Heart left ventricle (tissue), 13 donors: Measurements from ENCODE around the gene CLDN6.

Experiments used
- POLR2A ChIP-seq, 2 donors: fragments of 450-650 bp; IDR thresholded peaks; one replicate each; pipeline ENCODE4 v1.6.1; 2017; ENCODE audit warnings: antibody characterized with exemption in 2 of 2, mild to moderate bottlenecking in 2 of 2, moderate library complexity in 2 of 2
- TF ChIP-seq, protein P1 (sequence below), 12 donors: fragments of 200-600 bp; sonication (generic) in 4 of 12; IDR thresholded peaks; one replicate each; pipeline versions ENCODE4 v1.5.0 to v1.8.0; 2018 to 2022; ENCODE audit warnings: antibody characterized with exemption in 12 of 12, mild to moderate bottlenecking in 5 of 12
- donor health status: ischemic (EF 13 %, LVEDD 7.1; RV severe dilation, severe dysfunction).
- donor health status: DM: no; HTN: yes; CAD: no.
- donor health status: DM: no; HTN: no; CAD: no.
- donor health status: ischemic (EF 25% LVEDD 6.9; RV normal size, moderate dysfunction).
- donor health status: ischemic (EF 25% LVEDD 5.7; RV mildly dilated, moderate dysfunction).
- donor health status: ischemic (EF 35%, LVEDD 5.7; RV mildly dilated, moderate dysfunction).
- donor health status: nonischemic (EF 11% LVEDD 7.7; RV severe dilation, severe dysfunction).
- donor health status: DM: yes; HTN: yes; CAD: no.
- donor health status: PGD.
- donor health status: ischemic (EF 29% LVEDD 5.4; RV normal size, mild dysfunction).
- donor health status: nonischemic (EF 23%, LVEDD 6.1; RV moderate dilation, normal function).

DNA sequence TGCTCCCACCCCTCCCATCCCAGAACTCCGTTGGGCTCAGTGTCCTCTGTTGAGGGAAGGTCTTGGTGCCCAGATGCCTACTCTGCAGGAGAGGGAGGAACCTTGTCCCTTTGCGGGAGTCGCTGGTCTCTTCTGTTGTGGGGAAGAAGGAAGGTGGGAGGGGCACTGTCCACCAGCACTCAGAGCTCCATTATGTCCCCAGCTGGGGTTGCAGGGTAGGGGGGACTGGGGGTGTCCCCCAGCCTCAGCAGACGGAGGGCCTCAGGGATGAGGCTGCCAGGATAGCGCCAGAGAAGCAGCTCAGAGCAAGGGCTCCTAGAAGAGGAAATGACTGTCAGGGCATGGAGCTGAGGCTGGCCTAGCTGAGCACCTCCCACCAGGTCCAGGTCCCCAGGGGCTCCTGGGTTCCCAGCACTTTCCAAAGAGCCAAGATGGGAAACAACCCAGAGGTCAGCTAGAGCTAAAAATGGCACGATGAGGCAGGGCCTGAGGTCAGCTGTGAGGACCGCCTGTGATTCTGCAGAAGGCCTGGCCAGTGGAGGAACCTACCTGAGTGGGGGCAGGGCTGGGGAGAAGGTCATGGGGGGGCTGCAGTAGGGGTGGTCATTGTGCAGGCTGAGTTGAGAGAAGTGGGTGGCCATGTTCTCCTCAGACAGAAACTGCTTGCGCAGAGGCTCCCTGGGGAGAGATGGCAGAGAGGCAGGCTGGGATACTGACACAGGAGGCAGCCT, 4.9 kb upstream of the CLDN6 start:
- TF ChIP-seq, protein P1, sequence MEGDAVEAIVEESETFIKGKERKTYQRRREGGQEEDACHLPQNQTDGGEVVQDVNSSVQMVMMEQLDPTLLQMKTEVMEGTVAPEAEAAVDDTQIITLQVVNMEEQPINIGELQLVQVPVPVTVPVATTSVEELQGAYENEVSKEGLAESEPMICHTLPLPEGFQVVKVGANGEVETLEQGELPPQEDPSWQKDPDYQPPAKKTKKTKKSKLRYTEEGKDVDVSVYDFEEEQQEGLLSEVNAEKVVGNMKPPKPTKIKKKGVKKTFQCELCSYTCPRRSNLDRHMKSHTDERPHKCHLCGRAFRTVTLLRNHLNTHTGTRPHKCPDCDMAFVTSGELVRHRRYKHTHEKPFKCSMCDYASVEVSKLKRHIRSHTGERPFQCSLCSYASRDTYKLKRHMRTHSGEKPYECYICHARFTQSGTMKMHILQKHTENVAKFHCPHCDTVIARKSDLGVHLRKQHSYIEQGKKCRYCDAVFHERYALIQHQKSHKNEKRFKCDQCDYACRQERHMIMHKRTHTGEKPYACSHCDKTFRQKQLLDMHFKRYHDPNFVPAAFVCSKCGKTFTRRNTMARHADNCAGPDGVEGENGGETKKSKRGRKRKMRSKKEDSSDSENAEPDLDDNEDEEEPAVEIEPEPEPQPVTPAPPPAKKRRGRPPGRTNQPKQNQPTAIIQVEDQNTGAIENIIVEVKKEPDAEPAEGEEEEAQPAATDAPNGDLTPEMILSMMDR (IDR thresholded peaks at IDR 0.05): no peak
- no peak for TF ChIP-seq POLR2A (IDR thresholded peaks at IDR 0.05)
